Stimulated activated naive CD4-positive, alpha-beta T cell (primary cell): Measurements from ENCODE around the gene TAS2R60.
"Not testable (repeated sequence)": the region's sequence is repeated elsewhere in the genome, so short reads cannot be mapped to it uniquely, and the experiment has no call there.

ENCODE experiments used
- DNase-seq, 6 experiments: peaks; one replicate each; lab custom pipeline; 2025; lab: John Stamatoyannopoulos, UW

The TAS2R60 gene

GRCh38 chr7:143444063-143444782 is 970 bp downstream of the TAS2R60 start:
- DNase-seq, result no peak

DNA sequence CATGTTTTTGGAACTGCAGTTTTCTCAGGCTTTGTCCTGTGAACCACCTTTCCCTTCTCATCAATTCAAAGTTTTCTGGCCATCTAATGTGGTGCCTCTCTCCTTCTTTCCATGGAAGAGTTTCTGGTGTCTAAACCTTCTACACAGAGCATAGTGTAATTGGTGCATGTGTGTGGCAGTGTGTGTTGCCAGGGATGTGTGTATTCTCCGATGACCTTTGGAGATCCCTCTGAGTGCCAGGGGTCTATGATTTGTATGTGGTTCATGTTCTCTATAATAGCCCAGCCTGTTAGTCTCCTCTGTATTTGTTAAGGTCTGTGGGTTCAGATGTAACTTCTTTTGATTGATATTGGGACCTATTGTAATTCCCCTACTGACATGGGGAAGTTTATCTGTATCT is 1.5 kb downstream of the TAS2R60 start:
- no peak for DNase-seq

DNA sequence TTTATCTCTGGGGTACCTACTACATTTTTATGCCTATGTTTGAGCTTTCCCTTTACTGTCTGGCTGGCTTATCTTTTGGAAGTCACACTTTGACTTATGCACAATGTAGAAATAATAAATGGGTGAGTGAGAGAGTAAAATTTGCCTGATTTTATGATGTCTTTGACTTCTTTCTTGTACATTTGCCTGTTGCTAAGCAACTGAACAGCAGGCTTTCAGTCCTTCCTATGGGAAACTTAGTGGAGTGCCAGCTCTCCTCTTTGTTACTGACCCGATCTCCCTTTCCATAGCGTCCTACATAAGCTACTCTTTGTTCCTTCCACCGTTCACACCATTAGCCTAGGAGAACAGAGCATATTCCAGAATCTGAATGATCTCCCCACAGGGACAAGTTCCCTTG is 4.2 kb downstream of the TAS2R60 start:
- DNase-seq, result no peak

DNA sequence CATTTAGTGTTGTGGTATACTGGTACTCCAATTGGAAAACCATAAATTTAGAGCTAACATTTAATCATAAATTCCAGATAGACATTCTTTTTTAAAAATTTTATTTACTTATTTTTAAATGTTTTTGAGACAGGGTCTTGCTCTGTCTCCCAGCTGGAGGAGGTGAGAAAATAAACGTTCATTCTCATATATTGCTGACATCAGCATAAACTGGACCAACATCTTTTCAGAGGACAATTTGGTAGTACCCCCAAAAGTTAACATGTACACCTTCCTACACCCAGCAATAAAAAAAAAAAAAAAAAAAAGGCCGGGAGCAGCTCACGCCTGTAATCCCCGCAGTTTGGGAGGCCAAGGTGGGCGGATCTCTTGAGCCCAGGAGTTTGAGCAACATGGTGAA is 5.2 kb downstream of the TAS2R60 start:
- DNase-seq, result no peak

GRCh38 chr7:143449793-143450192 is 6.5 kb downstream of the TAS2R60 start:
- no peak for DNase-seq

DNA sequence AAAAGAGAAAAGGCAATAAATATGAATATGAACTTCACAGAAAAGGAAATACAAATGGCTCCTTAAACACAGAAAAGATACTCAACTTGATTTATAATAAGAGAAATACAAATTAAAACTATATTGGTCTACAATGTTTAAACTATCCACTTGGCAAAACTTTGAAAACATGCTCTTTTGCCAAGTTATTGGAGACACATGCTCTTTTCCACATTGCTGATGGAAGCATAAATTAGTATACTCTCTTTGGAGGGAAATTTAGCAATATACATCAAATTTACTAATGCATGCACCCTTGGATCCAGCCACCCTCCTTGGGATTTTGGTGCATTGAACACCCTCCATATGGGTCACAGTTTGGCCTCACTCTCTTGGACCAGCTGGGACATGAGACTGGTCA is 7.9 kb downstream of the TAS2R60 start:
- DNase-seq, result no peak

DNA sequence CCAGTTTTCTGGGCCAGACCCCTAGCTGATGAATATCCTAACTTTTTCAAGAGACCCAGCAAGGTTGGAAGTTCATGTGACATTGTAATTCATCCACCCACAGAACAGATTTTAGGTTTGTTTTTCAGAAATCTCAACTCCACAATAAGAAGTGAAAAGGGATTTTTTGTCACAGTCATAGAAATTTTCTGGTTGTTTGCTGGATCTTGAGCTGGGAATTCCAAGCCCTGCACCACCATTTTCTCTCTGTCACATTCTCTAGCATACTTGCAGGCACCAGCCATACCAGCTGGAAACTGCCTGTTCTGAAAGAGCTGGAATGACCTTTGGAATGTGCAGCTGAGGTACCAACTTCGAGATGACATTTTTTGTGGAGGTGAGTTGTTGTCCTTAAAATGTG is 8.5 kb downstream of the TAS2R60 start:
- no peak for DNase-seq

- no peak for DNase-seq
Observed at GRCh38 chr7:143452495-143452894, 9.2 kb downstream of the TAS2R60 start.

GRCh38 chr7:143454091-143454680 is 10.9 kb downstream of the TAS2R60 start:
- DNase-seq, result no peak

DNA sequence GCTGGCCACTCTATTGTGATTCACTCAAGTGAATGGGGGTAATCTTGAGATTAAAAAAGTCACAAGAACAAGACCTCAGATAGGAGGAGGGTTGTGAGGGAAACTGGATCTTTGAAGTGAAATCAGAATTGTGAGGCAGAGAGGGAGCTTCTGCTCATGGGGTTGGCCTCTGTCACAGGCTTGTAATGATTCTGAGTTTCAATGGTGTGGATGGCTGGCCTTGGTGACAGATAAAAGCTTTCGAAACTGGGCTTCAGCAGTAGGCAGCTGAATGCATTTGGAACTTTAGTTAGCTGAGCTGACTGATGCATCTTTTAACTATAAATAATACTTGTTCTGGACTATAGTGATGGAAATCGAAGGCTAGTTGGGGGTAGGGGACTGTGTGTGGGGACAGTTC is 12.2 kb downstream of the TAS2R60 start:
- DNase-seq, result no peak

GRCh38 chr7:143455942-143456341 is 12.7 kb downstream of the TAS2R60 start:
- DNase-seq, result no peak

DNA sequence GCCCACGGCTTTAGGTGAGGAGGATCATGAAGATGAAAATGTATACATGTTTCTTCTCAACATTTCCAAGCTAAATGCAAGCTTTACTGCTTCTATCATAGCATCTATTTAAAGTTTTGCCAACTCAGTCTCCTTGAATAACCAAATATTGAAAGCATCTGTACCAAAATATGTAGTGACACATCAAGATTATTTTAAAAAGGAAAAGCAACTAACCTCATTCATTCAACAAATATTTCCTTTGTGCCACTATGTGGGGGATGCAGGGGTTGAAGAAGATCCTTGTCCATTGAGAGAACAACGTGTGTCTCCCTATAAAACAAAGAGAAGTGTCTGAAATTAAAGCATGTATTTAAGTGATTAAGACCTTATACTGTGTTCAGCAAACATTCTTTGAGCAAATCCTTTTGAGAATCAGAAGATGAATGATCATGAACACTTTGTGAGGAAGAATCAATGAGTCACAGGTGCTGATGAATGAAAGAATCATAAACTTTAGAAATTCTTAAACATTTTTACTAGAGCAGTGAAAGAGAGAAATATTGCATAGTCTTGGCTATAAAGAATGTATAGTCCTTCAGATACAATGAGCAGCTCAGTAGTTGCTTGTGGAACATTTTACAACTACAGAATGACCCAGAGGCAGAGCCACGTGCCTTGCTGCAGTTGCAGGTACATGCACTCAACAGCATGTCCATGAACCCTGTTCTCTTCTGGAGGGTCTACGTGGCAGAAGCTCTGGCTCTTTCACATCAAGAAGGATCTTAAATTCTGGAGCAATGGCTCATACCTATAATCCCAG is 13.9 kb downstream of the TAS2R60 start:
- no peak for DNase-seq

GRCh38 chr7:143458263-143458662 is 15.0 kb downstream of the TAS2R60 start:
- no peak for DNase-seq

GRCh38 chr7:143458681-143459080 is 15.4 kb downstream of the TAS2R60 start:
- DNase-seq, result no peak

- DNase-seq, result no peak
Observed at GRCh38 chr7:143459359-143459758, 16.1 kb downstream of the TAS2R60 start.

GRCh38 chr7:143460271-143460979 is 17.2 kb downstream of the TAS2R60 start:
- DNase-seq, result no peak

DNA sequence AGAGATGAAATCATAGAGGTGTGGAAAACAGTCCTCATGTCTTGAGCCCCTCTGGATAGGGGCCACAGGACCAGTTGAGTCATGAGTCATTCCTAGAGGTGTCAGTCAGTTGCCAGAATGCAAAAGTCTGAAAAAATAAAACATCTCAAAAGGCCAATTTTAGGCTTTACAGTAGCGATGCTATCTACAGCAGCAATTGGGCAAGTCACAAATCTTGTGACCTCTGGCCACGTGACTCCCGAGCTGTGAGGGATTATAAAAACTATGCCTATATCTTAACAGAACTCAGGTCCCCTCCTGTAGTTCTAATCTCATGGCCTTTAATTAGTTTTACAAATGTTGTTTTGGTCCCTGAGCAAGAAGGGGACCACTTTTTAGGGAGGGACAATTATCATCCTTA is 18.8 kb downstream of the TAS2R60 start:
- no peak for DNase-seq

DNA sequence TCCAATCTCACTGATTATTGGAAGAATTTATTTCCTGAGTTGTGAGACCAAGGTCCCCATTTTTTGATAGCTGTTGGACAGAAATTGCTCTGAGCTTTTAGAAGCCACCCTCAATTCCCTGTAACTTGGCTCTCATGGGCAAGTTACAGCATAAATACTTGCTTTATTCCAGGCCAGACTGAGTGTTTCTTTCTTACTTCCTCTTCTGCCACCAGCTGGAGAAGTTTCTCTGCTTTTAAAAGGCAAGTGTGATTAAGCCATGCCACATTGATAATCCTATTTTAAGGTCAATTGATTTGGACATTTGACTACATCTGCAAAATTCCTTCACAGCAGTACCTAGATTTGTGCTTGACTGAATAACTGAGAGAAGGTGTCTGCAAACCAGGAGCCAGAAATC is 20.3 kb downstream of the TAS2R60 start:
- no peak for DNase-seq

DNA sequence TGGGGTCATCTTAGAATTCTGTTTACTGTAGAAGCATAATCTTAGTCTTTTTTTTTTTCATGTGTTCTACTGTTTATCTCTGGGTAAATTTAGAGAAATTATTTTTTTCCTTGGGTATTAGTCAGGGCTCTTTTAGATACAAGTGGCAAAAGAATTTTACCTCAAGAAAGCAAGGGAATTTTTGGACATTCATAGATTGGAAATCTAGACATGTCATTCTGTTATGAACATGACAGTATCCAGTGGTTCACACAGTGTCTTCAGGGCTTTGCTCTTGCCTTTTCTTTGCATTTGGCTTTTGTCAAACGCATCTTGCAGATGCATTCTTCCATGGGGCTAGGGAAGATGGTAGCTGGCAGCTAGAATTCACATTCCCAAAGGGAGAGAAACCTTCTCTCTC is 20.7 kb downstream of the TAS2R60 start:
- DNase-seq, result no peak

DNA sequence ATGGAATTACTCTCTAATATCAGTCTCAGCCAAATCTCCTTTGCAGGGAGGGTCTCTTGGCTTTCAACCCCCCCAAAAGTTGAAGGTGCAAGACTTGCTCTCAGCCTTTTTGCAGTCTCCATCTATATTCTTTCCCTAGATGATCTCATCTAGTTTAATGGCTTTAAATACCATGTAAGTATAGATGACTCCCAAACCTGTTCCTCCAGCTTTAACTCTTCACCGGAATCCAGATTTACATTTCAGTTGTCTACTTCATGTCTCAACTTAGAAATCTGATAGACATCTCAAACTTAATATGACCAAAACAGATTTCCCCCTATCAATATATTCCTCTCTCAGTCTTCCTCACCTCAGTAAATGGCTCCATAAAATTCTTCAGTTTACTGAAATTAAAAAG is 24.5 kb downstream of the TAS2R60 start:
- no peak for DNase-seq

DNA sequence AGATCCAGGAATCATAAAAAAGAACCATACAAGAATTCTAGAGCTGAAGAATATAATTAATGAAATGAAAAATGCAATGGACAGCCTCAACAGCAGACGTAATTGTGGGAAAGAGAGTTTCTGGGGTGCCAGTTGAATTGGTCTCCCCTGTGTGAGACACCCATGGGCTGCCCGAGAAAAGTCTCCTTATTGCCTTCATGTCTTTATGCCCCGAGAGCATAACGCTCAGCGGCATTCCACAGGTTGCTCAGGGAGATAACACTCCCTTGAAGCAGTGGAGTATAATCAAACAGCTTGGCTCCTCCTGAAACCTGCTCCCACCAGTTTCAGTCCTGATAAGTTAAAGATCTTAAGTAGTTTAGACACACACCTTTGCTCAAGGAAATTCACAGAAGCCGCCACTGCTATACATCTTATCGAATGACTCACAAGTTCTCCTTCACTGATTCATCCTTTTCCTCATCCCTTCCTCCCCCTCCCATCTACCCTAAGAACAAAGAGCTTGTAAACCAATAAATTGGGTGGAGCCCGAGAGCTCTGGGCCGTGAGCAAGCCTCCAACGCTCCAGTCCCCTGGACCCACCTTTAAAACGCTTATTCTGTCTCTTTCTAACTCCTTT is 28.9 kb downstream of the TAS2R60 start:
- DNase-seq, result not testable (repeated sequence)

GRCh38 chr7:143477501-143478150 is 34.4 kb downstream of the TAS2R60 start, which contains the start of gene TAS2R41:
Gene TAS2R41, plus strand, starts transcription at chr7:143477873. Its CDS starts 0 bp downstream, at chr7:143477873.
- no peak for DNase-seq
